Lower leg skin (tissue), 4 donors: Measurements from ENCODE around the gene VTCN1. TPM values are rescaled to one million over a fixed set of nuclear protein-coding genes. Genes with fewer than 3 reads are reported as not detected.

Experiments
- DNase-seq, 2 donors: peaks; one replicate each; pipeline ENCODE4 v3.0.0-alpha.2; 2019; ENCODE audit warnings: low spot score in 2 of 2
- H3K4me3 ChIP-seq: fragments of 200-600 bp; sonication (generic); 2 replicates; pipeline ENCODE4 v1.5.1; 2017; ENCODE audit warnings: mild to moderate bottlenecking, low read depth; ENCODE audit not compliant: poor library complexity, severe bottlenecking
- CTCF ChIP-seq, 3 donors: fragments of 450-650 bp; IDR thresholded peaks; one replicate each; pipeline ENCODE4 v1.5.1; 2016; ENCODE audit warnings: antibody characterized with exemption in 3 of 3, mild to moderate bottlenecking in 3 of 3, moderate library complexity in 2 of 3
- POLR2A ChIP-seq, 2 donors: fragments of 450-650 bp; IDR thresholded peaks; one replicate each; pipeline ENCODE4 v1.6.1; 2016 to 2017; ENCODE audit warnings: antibody characterized with exemption in 2 of 2, mild to moderate bottlenecking in 1 of 2, moderate library complexity in 1 of 2
- WGBS, 2 donors: methylation state at CpG; one replicate each; pipeline ENCODE4 v1.1.5; 2018; 5-methylcytosine and 5-hydroxymethylcytosine counted together
- intact Hi-C: fragments of 100-400 bp; cut with DNase I; formaldehyde crosslinking; loops from one replicate; pipeline ENCODE4 v1.15.0; 2023; ENCODE audit warnings: low total_unique reads
- microRNA counts, 2 donors: library from miRNA; unstranded; fragments of <30 nt; microRNA quantifications; one replicate each; lab custom pipeline; 2016
- microRNA-seq, 2 donors: library from miRNA; unstranded; fragments of <30 nt; microRNA quantifications; one replicate each; pipeline ENCODE4, GENCODE V29; 2016; ENCODE audit warnings: borderline replicate concordance in 2 of 2, borderline number of aligned reads in 1 of 2
- total RNA-seq, 4 donors: library from RNA; depleted of rRNA; stranded (reverse); fragments of >200 nt; gene quantifications; one replicate each; pipeline ENCODE4 v1.1.0, GENCODE V29; 2016

The VTCN1 gene
- total RNA-seq, 4 donors from 2014 or later: 0.38 to 5.7 (median 2.7) TPM

GRCh38 chr1:117096951-117097408 is 113.7 kb downstream of the VTCN1 start:
- no peak for TF ChIP-seq CTCF (IDR thresholded peaks at IDR 0.05)
- no peak for TF ChIP-seq POLR2A (IDR thresholded peaks at IDR 0.05)
- WGBS, 2 donors: 95 to 98% methylated on average over 3 of the region's 3 CpGs
- DNase-seq: no peak
- intact Hi-C loops: no loop called here
- H3K4me3 ChIP-seq: no peak overlapping the region

- intact Hi-C loops: no loop called here
- TF ChIP-seq POLR2A (IDR thresholded peaks at IDR 0.05): no peak
- TF ChIP-seq CTCF (IDR thresholded peaks at IDR 0.05): no peak
- H3K4me3 ChIP-seq: no peak overlapping the region
- no peak for DNase-seq
- 80% methylated on average over 7 of the region's 7 CpGs for WGBS, 2 donors
These were observed 115.7 kb downstream of the VTCN1 start for GRCh38 chr1:117094841-117095604.

DNA sequence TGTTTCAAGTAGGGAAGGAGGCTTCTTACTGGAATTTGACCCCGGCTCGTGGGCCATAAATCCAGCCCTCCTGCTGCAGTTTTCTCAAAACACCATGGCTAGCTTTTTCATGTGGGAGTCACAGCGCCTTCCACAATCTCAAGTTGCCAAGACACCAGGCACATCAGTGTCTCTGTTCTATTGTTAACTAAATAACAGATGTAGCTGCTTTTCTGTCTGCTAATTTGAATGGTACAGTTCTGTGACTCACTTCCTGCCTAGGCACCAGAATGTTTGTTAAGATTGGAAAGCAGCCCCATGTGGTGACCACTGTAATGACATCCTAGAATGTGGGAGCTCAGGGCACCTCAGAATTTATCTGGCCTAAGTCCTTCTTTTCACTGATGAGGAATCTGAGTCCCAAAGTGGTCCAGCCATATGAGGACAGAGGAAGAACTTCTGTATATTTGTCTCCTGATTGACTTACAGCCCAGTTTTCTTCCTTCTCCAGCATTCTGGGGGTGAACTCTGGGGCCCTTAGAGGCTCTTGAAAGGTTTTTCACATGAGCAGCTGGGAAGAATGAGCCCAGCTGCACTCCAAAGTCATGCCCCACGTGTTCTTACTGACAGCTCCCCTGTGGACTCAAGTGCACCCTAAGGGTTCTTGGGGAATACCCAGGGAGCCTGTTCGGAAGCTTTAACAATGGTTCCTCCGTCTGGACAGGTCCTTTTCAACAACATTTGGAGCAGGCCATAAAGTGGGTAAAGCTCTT is 116.7 kb downstream of the VTCN1 start:
- TF ChIP-seq POLR2A (IDR thresholded peaks at IDR 0.05) (no peak), CTCF (IDR thresholded peaks at IDR 0.05) (no peak)
- intact Hi-C loops: no loop called here
- WGBS, 2 donors: 76 to 84% methylated on average over 6 of the region's 6 CpGs
- H3K4me3 ChIP-seq: no peak overlapping the region
- no peak for DNase-seq

MicroRNAs within 50 kb of the gene (microRNA counts, 767-probe panel; counts per million panel counts)
- 0 to 358 counts per million in 2 donors for microRNA hsa-miR-942 (lab: Ali Mortazavi, UCI)

Small RNA genes lying within 50 kb of the gene (microRNA-seq; reads per million reads assigned to microRNA genes)
- gene MIR942: 18.3 to 18.7 reads per million in 2 donors

Other genes starting within 250 kb of the VTCN1 start
- 1 to 10 TPM in 1 of 4 donors, under 1 TPM in 3; 0.46 to 1.8 (median 0.92) TPM for gene CD101, start 209.2 kb downstream of the VTCN1 start, total RNA-seq
- 10 to 100 TPM in 3 of 4 donors, 1 to 10 TPM in 1; 6.8 to 26.8 (median 20.6) TPM for gene TTF2, start 150.6 kb downstream of the VTCN1 start, total RNA-seq
- gene TRIM45, start 89.2 kb downstream of the VTCN1 start, total RNA-seq: 1 to 10 TPM in 3 of 4 donors, under 1 TPM in 1; 0.84 to 3.9 (median 1.8) TPM
- gene MAN1A2, start 156.5 kb upstream of the VTCN1 start, total RNA-seq: 10 to 100 TPM; 19.9 to 34.5 (median 25.7) TPM